HG02763 (cell line): Measurements from ENCODE around the gene CLNK.

Source experiments
- ATAC-seq: cut with Tn5 transposase; IDR thresholded peaks from one replicate; pipeline ENCODE4 v1.9.1; 2021; ENCODE audit warnings: mild to moderate bottlenecking, moderate library complexity; ENCODE audit not compliant: unreplicated experiment

Gene CLNK

GRCh38 chr4:10684631-10685030 is at the start of gene CLNK:
Gene CLNK, minus strand, starts transcription at chr4:10684768. Its CDS starts 16,899 bp downstream, at chr4:10667869.
- ATAC-seq = peak; percentile 92

- no peak for ATAC-seq
Observed at GRCh38 chr4:10733481-10734062, 49.0 kb upstream of the CLNK start.

- ATAC-seq = no peak
Observed at GRCh38 chr4:10732914-10733415, 48.4 kb upstream of the CLNK start.

- no peak for ATAC-seq
Observed at GRCh38 chr4:10732235-10732913, 47.8 kb upstream of the CLNK start.

- ATAC-seq = peak; percentile 30
Observed at GRCh38 chr4:10731690-10732089, 47.1 kb upstream of the CLNK start.

GRCh38 chr4:10731162-10731561 is 46.6 kb upstream of the CLNK start:
- ATAC-seq = no peak

GRCh38 chr4:10730590-10730989 is 46.0 kb upstream of the CLNK start:
- ATAC-seq = peak; percentile 60

GRCh38 chr4:10730019-10730418 is 45.5 kb upstream of the CLNK start:
- ATAC-seq = peak; percentile 34

GRCh38 chr4:10729366-10729765 is 44.8 kb upstream of the CLNK start:
- ATAC-seq = no peak

GRCh38 chr4:10728016-10728415 is 43.4 kb upstream of the CLNK start:
- ATAC-seq = no peak

- no peak for ATAC-seq
Observed at GRCh38 chr4:10727140-10727880, 42.7 kb upstream of the CLNK start.

- peak; percentile 93 for ATAC-seq
Observed at GRCh38 chr4:10722957-10723356, 38.4 kb upstream of the CLNK start.

GRCh38 chr4:10721616-10722015 is 37.0 kb upstream of the CLNK start:
- ATAC-seq = no peak

GRCh38 chr4:10716163-10716562 is 31.6 kb upstream of the CLNK start:
- no peak for ATAC-seq

- ATAC-seq = no peak
Observed at GRCh38 chr4:10715696-10716095, 31.1 kb upstream of the CLNK start.

- ATAC-seq = no peak
Observed at GRCh38 chr4:10715135-10715534, 30.6 kb upstream of the CLNK start.

- no peak for ATAC-seq
Observed at GRCh38 chr4:10713591-10713990, 29.0 kb upstream of the CLNK start.

GRCh38 chr4:10706236-10706635 is 21.7 kb upstream of the CLNK start:
- ATAC-seq = no peak

- ATAC-seq = no peak
Observed at GRCh38 chr4:10704430-10704810, 19.9 kb upstream of the CLNK start.

GRCh38 chr4:10703766-10704429 is 19.3 kb upstream of the CLNK start:
- ATAC-seq = no peak

- no peak for ATAC-seq
Observed at GRCh38 chr4:10703156-10703555, 18.6 kb upstream of the CLNK start.
